H9 (cell line): Measurements from ENCODE around the gene SLMAP. TPM values are rescaled to one million over a fixed set of nuclear protein-coding genes. Genes with fewer than 3 reads are reported as not detected.

Experiments
- DNase-seq: peaks from one replicate; pipeline ENCODE4 v3.0.0-alpha.2; 2017
- H2AFZ ChIP-seq: one replicate; pipeline ENCODE4 v1.6.1; 2013; ENCODE audit warnings: mild to moderate bottlenecking, low read length, control low read depth, moderate library complexity
- H2AK5ac ChIP-seq: 2 replicates; pipeline ENCODE4 v1.6.1; 2013; ENCODE audit warnings: low read length, control low read depth, mixed read lengths; ENCODE audit not compliant: insufficient read length
- H2BK120ac ChIP-seq: one replicate; pipeline ENCODE4 v1.6.1; 2013; ENCODE audit warnings: low read depth, mild to moderate bottlenecking, low read length, control low read depth, inconsistent platforms; ENCODE audit not compliant: poor library complexity, severe bottlenecking
- H2BK12ac ChIP-seq: 2 replicates; pipeline ENCODE4 v1.6.1; 2013; ENCODE audit warnings: low read length, control low read depth, mixed read lengths, low read depth; ENCODE audit not compliant: insufficient read length
- H2BK15ac ChIP-seq: 2 replicates; pipeline ENCODE4 v1.6.1; 2013; ENCODE audit warnings: low read depth, low read length, control low read depth
- H2BK20ac ChIP-seq: one replicate; pipeline ENCODE4 v1.6.1; 2013; ENCODE audit warnings: low read depth, mild to moderate bottlenecking, low read length, control low read depth, inconsistent platforms; ENCODE audit not compliant: poor library complexity, severe bottlenecking
- H2BK5ac ChIP-seq: 2 replicates; pipeline ENCODE4 v1.6.1; 2013; ENCODE audit warnings: low read length, control low read depth, mixed read lengths; ENCODE audit not compliant: insufficient read length
- H3K14ac ChIP-seq: 2 replicates; pipeline ENCODE4 v1.6.1; 2013; ENCODE audit warnings: low read length, control low read depth; ENCODE audit not compliant: insufficient read depth
- H3K18ac ChIP-seq: 2 replicates; pipeline ENCODE4 v1.6.1; 2013; ENCODE audit warnings: low read depth, mild to moderate bottlenecking, mixed read lengths, low read length, control low read depth; ENCODE audit not compliant: insufficient read length
- H3K23ac ChIP-seq: 2 replicates; pipeline ENCODE4 v1.6.1; 2013; ENCODE audit warnings: low read length, control low read depth, mixed read lengths, low read depth; ENCODE audit not compliant: insufficient read length
- H3K23me2 ChIP-seq: 2 replicates; pipeline ENCODE4 v1.6.1; 2013; ENCODE audit warnings: low read depth, mild to moderate bottlenecking, mixed read lengths, low read length, control low read depth; ENCODE audit not compliant: insufficient read length, poor library complexity, severe bottlenecking
- H3K27ac ChIP-seq: 2 replicates; pipeline ENCODE4 v1.5.1; 2013; ENCODE audit warnings: low read length, control low read depth, mixed read lengths, low read depth; ENCODE audit not compliant: insufficient read length
- H3K27me3 ChIP-seq: 2 replicates; pipeline ENCODE4 v1.6.1; 2013; ENCODE audit warnings: low read length, control low read depth, inconsistent platforms; ENCODE audit not compliant: insufficient read depth
- H3K4ac ChIP-seq: 2 replicates; pipeline ENCODE4 v1.6.1; 2013; ENCODE audit warnings: low read depth, mild to moderate bottlenecking, control low read depth, inconsistent platforms, low read length, moderate library complexity
- H3K4me1 ChIP-seq: 2 replicates; pipeline ENCODE4 v1.6.1; 2013; ENCODE audit warnings: low read length, control low read depth, inconsistent platforms; ENCODE audit not compliant: insufficient read depth
- H3K4me2 ChIP-seq: 2 replicates; pipeline ENCODE4 v1.6.1; 2013; ENCODE audit warnings: low read length, control low read depth, mixed read lengths; ENCODE audit not compliant: insufficient read length, insufficient read depth
- H3K56ac ChIP-seq: 2 replicates; pipeline ENCODE4 v1.6.1; 2013; ENCODE audit warnings: low read depth, mild to moderate bottlenecking, mixed read lengths, low read length, control low read depth; ENCODE audit not compliant: insufficient read length
- H3K79me1 ChIP-seq: 2 replicates; pipeline ENCODE4 v1.6.1; 2013; ENCODE audit warnings: low read depth, mild to moderate bottlenecking, moderate library complexity, low read length, control low read depth, inconsistent platforms; ENCODE audit not compliant: insufficient read depth, poor library complexity, severe bottlenecking
- H3K79me2 ChIP-seq: 2 replicates; pipeline ENCODE4 v1.6.1; 2013; ENCODE audit warnings: low read length, control low read depth, inconsistent platforms; ENCODE audit not compliant: insufficient read depth
- H3K9ac ChIP-seq: 2 replicates; pipeline ENCODE4 v1.6.1; 2013; ENCODE audit warnings: low read length, control low read depth, mixed read lengths; ENCODE audit not compliant: insufficient read length; ENCODE audit errors: extremely low read depth
- H3K9me3 ChIP-seq: one replicate; pipeline ENCODE4 v1.6.1; 2013; ENCODE audit warnings: low read depth, low read length, inconsistent platforms; ENCODE audit not compliant: control insufficient read depth
- H3T11ph ChIP-seq: one replicate; pipeline ENCODE4 v1.6.1; 2013; ENCODE audit warnings: mild to moderate bottlenecking, low read length, control low read depth, inconsistent platforms
- H4K20me1 ChIP-seq: one replicate; pipeline ENCODE4 v1.6.1; 2013; ENCODE audit not compliant: control insufficient read depth, insufficient read length, insufficient read depth
- H4K5ac ChIP-seq: 2 replicates; pipeline ENCODE4 v1.6.1; 2013; ENCODE audit warnings: low read depth, mild to moderate bottlenecking, mixed read lengths, low read length, control low read depth; ENCODE audit not compliant: insufficient read length
- H4K8ac ChIP-seq: replicated peaks from 2 replicates; pipeline ENCODE4 v1.6.1; 2013; ENCODE audit warnings: low read length, control low read depth, mixed read lengths, low read depth; ENCODE audit not compliant: insufficient read length
- H4K91ac ChIP-seq: 2 replicates; pipeline ENCODE4 v1.6.1; 2013; ENCODE audit warnings: low read depth, mild to moderate bottlenecking, moderate library complexity, mixed read lengths, low read length, control low read depth; ENCODE audit not compliant: insufficient read length
- H3K27ac Mint-ChIP-seq, 3 experiments: 2 replicates in 2 of 3; 3 replicates in 1 of 3; pipeline ENCODE4 v1.8.0; 2020 to 2021; ENCODE audit warnings: mixed read lengths in 3 of 3, mild to moderate bottlenecking in 1 of 3, moderate library complexity in 1 of 3
- H3K27me3 Mint-ChIP-seq: 2 replicates; pipeline ENCODE4 v1.8.0; 2021; ENCODE audit warnings: low read depth, mild to moderate bottlenecking, moderate library complexity, mixed read lengths
- H3K36me3 Mint-ChIP-seq, 3 experiments: 2 replicates in 2 of 3; 3 replicates in 1 of 3; pipeline ENCODE4 v1.8.0; 2020 to 2021; ENCODE audit warnings: low read depth in 3 of 3, mixed read lengths in 3 of 3; ENCODE audit not compliant: insufficient read depth in 1 of 3
- H3K4me1 Mint-ChIP-seq, 2 experiments: 2 replicates each; pipeline ENCODE4 v1.8.0; 2020; ENCODE audit warnings: mixed read lengths in 2 of 2
- H3K4me3 Mint-ChIP-seq, 2 experiments: 2 replicates in 1 of 2; 3 replicates in 1 of 2; pipeline ENCODE4 v1.8.0; 2020 to 2021; ENCODE audit warnings: mild to moderate bottlenecking in 2 of 2, mixed read lengths in 2 of 2, moderate library complexity in 1 of 2
- H3K9me3 Mint-ChIP-seq, 2 experiments: 2 replicates in 1 of 2; 3 replicates in 1 of 2; pipeline ENCODE4 v1.8.0; 2020; ENCODE audit warnings: mild to moderate bottlenecking in 2 of 2, mixed read lengths in 2 of 2, moderate library complexity in 1 of 2
- CTCF ChIP-seq: fragments of 200-600 bp; sonication (generic); conservative IDR thresholded peaks from 3 replicates; pipeline ENCODE4 v1.8.0; 2021; ENCODE audit warnings: antibody characterized with exemption, mild to moderate bottlenecking
- WGBS: extraction: QIAGEN DNeasy Blood & Tissue Kit; methylation state at CpG from one replicate; pipeline ENCODE4 v1.1.7; 2013; ENCODE audit warnings: missing lambda C conversion rate, low lambda C conversion rate, mixed read lengths; ENCODE audit not compliant: insufficient read length; ENCODE audit errors: extremely low coverage; 5-methylcytosine and 5-hydroxymethylcytosine counted together
- total RNA-seq: library from RNA; stranded (reverse); gene quantifications from 2 replicates; pipeline ENCODE4 v1.2.1, GENCODE V29; 2021

Gene SLMAP
- total RNA-seq, 1 experiment from 2014 or later = 65.1 TPM

- Histone ChIP-seq H2BK5ac (no peak overlapping the region), H4K5ac (no peak overlapping the region), H2BK20ac (no peak overlapping the region), H3K23ac (no peak overlapping the region), H3K79me1 (peaks cover 9% of the 10 kb centered on the region), H3K4me2 (no peak overlapping the region), H4K91ac (no peak overlapping the region), H4K20me1 (no peaks in the 10 kb centered on the region), H3T11ph (no peak overlapping the region), H2AK5ac (no peak overlapping the region), H3K27me3 (no peaks in the 10 kb centered on the region), H3K4me1 (peaks cover 6% of the 10 kb centered on the region; the same call in 1 of the 2 replicates), H3K27ac (no peak overlapping the region), H3K9ac (no peak overlapping the region), H2BK12ac (no peak overlapping the region), H2BK15ac (no peak overlapping the region), H3K18ac (no peak overlapping the region), H4K8ac (no peak overlapping the region), H3K9me3 (no peaks in the 10 kb centered on the region), H2AFZ (no peak overlapping the region), H3K23me2 (no peaks in the 10 kb centered on the region), H3K79me2 (peaks cover 4% of the 10 kb centered on the region; the same call in 1 of the 2 replicates), H2BK120ac (no peak overlapping the region), H3K56ac (no peak overlapping the region), H3K14ac (no peak overlapping the region), H3K4ac (no peak overlapping the region)
- peak overlapping the region in 1 of 3 experiments; percentile 78; a peak in 3 of 7 replicates for H3K27ac Mint-ChIP-seq
- H3K27me3 Mint-ChIP-seq = no peaks in the 10 kb centered on the region
- no CpG with 5 or more reads among the region's 3 CpGs for WGBS
- peaks cover 52 to 62% of the 10 kb centered on the region in 2 experiments for H3K4me1 Mint-ChIP-seq
- peaks cover 0 to 3% (median 0%) of the 10 kb centered on the region in 3 experiments; a peak in 1 of 7 replicates for H3K36me3 Mint-ChIP-seq
- peak overlapping the region in 1 of 2 experiments; percentile 47; a peak in 2 of 5 replicates for H3K4me3 Mint-ChIP-seq
- no peaks in the 10 kb centered on the region for H3K9me3 Mint-ChIP-seq
- TF ChIP-seq CTCF = no peak
- no peak for DNase-seq
These were observed 69.0 kb downstream of the SLMAP start for GRCh38 chr3:57825116-57825515.
